Liver (tissue), 9 donors: ENCODE data around the gene STUM. TPM values are rescaled to one million over a fixed set of nuclear protein-coding genes. Genes with fewer than 3 reads are reported as not detected.

Experiments used
- DNase-seq: peaks from one replicate; pipeline ENCODE4 v3.0.0-alpha.2; 2017; ENCODE audit warnings: low spot score
- H3K27ac ChIP-seq, 2 donors: one replicate each; pipeline ENCODE4 v1.7.0; 2013; ENCODE audit warnings: inconsistent platforms in 2 of 2, low read length in 2 of 2, control low read depth in 1 of 2, low read depth in 1 of 2, mild to moderate bottlenecking in 1 of 2
- H3K27me3 ChIP-seq, 4 donors: one replicate each; pipeline versions ENCODE4 v1.6.1 to v1.7.0; 2013; ENCODE audit warnings: low read length in 3 of 4, inconsistent platforms in 1 of 4, mild to moderate bottlenecking in 1 of 4, moderate library complexity in 1 of 4; ENCODE audit not compliant: control insufficient read depth in 4 of 4, insufficient read depth in 4 of 4
- H3K36me3 ChIP-seq, 4 donors: one replicate each; pipeline versions ENCODE4 v1.6.1 to v1.7.0; 2013; ENCODE audit warnings: low read length in 3 of 4, mild to moderate bottlenecking in 3 of 4, low read depth in 1 of 4, moderate library complexity in 1 of 4; ENCODE audit not compliant: control insufficient read depth in 4 of 4, insufficient read depth in 3 of 4
- H3K4me1 ChIP-seq, 4 donors: one replicate each; pipeline versions ENCODE4 v1.6.1 to v1.7.0; 2013; ENCODE audit warnings: low read length in 3 of 4, mild to moderate bottlenecking in 3 of 4, moderate library complexity in 1 of 4; ENCODE audit not compliant: control insufficient read depth in 4 of 4, insufficient read depth in 4 of 4
- H3K4me3 ChIP-seq, 3 donors: one replicate each; pipeline versions ENCODE4 v1.6.1 to v1.7.0; 2013; ENCODE audit warnings: low read length in 3 of 3, control low read depth in 1 of 3, low read depth in 1 of 3, mild to moderate bottlenecking in 1 of 3
- H3K9ac ChIP-seq, 2 donors: one replicate each; pipeline ENCODE4 v1.7.0; 2013; ENCODE audit warnings: low read length in 2 of 2, mild to moderate bottlenecking in 2 of 2, moderate library complexity in 2 of 2, control low read depth in 1 of 2, low read depth in 1 of 2
- H3K9me3 ChIP-seq, 4 donors: one replicate each; pipeline versions ENCODE4 v1.6.1 to v1.7.0; 2013; ENCODE audit warnings: low read length in 3 of 4; ENCODE audit not compliant: control insufficient read depth in 4 of 4
- CTCF ChIP-seq: fragments of 150-350 bp; IDR thresholded peaks from 2 replicates; pipeline ENCODE4 v1.5.1; 2017; ENCODE audit warnings: improper control_type of control experiment, low read depth, low read length; ENCODE audit not compliant: missing input control
- EGR1 ChIP-seq, 2 donors: IDR thresholded peaks; 2 replicates each; pipeline ENCODE4 v1.6.1; 2016 to 2018; ENCODE audit warnings: antibody characterized with exemption in 2 of 2, low read depth in 2 of 2
- GABPA ChIP-seq, 2 donors: IDR thresholded peaks in 1 of 2; conservative IDR thresholded peaks in 1 of 2; 2 replicates each; pipeline ENCODE4 v1.6.1; 2016; ENCODE audit warnings: antibody characterized with exemption in 2 of 2, mild to moderate bottlenecking in 1 of 2, moderate library complexity in 1 of 2
- HNF4A ChIP-seq, 2 donors: conservative IDR thresholded peaks; 2 replicates each; pipeline ENCODE4 v1.6.1; 2016; ENCODE audit warnings: antibody characterized with exemption in 2 of 2, mild to moderate bottlenecking in 2 of 2
- HNF4G ChIP-seq: IDR thresholded peaks from 2 replicates; pipeline ENCODE4 v1.6.1; 2016; ENCODE audit warnings: antibody characterized with exemption
- JUND ChIP-seq, 2 donors: IDR thresholded peaks; 2 replicates each; pipeline ENCODE4 v1.6.1; 2016; ENCODE audit warnings: antibody characterized with exemption in 2 of 2
- MAX ChIP-seq: IDR thresholded peaks from 2 replicates; pipeline ENCODE4 v1.6.1; 2016; ENCODE audit warnings: antibody characterized with exemption
- NR2F2 ChIP-seq: IDR thresholded peaks from 2 replicates; pipeline ENCODE4 v1.6.1; 2016; ENCODE audit warnings: antibody characterized with exemption
- RAD21 ChIP-seq, 2 donors: IDR thresholded peaks; 2 replicates each; pipeline ENCODE4 v1.6.1; 2016; ENCODE audit warnings: antibody characterized with exemption in 2 of 2, mild to moderate bottlenecking in 2 of 2
- REST ChIP-seq: IDR thresholded peaks from 2 replicates; pipeline ENCODE4 v1.6.1; 2016; ENCODE audit warnings: antibody characterized with exemption, mild to moderate bottlenecking
- RXRA ChIP-seq, 2 donors: IDR thresholded peaks; 2 replicates each; pipeline ENCODE4 v1.6.1; 2017 to 2018; ENCODE audit warnings: antibody characterized with exemption in 2 of 2, mild to moderate bottlenecking in 1 of 2
- SP1 ChIP-seq: IDR thresholded peaks from 2 replicates; pipeline ENCODE4 v1.6.1; 2018; ENCODE audit warnings: antibody characterized with exemption, mild to moderate bottlenecking
- TAF1 ChIP-seq: conservative IDR thresholded peaks from 2 replicates; pipeline ENCODE4 v1.6.1; 2016; ENCODE audit warnings: antibody characterized with exemption, mild to moderate bottlenecking
- YY1 ChIP-seq: IDR thresholded peaks from 2 replicates; pipeline ENCODE4 v1.6.1; 2016; ENCODE audit warnings: antibody characterized with exemption, mild to moderate bottlenecking
- ZBTB33 ChIP-seq: IDR thresholded peaks from 2 replicates; pipeline ENCODE4 v1.6.1; 2016; ENCODE audit warnings: antibody characterized with exemption
- WGBS: extraction: QIAGEN DNeasy Blood & Tissue Kit; methylation state at CpG from one replicate; pipeline ENCODE4 v1.1.7; 2013; 5-methylcytosine and 5-hydroxymethylcytosine counted together
- polyA plus RNA-seq, 2 donors: library from polyadenylated mRNA; stranded (reverse) in 1 of 2; unstranded in 1 of 2; fragments of 200-250 nt in 1 of 2; fragments of >200 nt in 1 of 2; fragmentation: Nextera tagmentation in 1 of 2; extraction: Ambion mirVana in 1 of 2; gene quantifications; one replicate each; pipeline versions ENCODE4 v1.2.1 to v1.2.3, GENCODE V29; 2013 to 2015
- total RNA-seq, 2 donors: library from RNA; depleted of rRNA; stranded (reverse); fragments of >200 nt; gene quantifications; one replicate each; pipeline ENCODE4 v1.2.3, GENCODE V29; 2014
- donor health status: healthy.
- donor health status: healthy.
- donor health status: healthy.
- donor health status: healthy.
- donor health status: healthy.

The STUM gene
- total and polyA plus RNA-seq, 4 donors, result 0.03 to 0.14 (median 0.07) TPM

GRCh38 chr1:226651732-226652105, 103.2 kb downstream of the STUM start:
- TF ChIP-seq ZBTB33 (no peak), TAF1 (no peak), HNF4A (conservative IDR thresholded peaks at IDR 0.05) (no peak), NR2F2 (no peak), JUND (IDR thresholded peaks at IDR 0.05) (no peak), GABPA (IDR thresholded peaks at IDR 0.05 in 1 of 2, conservative IDR thresholded peaks at IDR 0.05 in 1 of 2) (no peak), MAX (no peak), RXRA (IDR thresholded peaks at IDR 0.05) (no peak), SP1 (no peak), REST (no peak), RAD21 (IDR thresholded peaks at IDR 0.05) (no peak), YY1 (no peak), CTCF (no peak), EGR1 (IDR thresholded peaks at IDR 0.05; ENCODE audit: low read depth in 2 of 2) (no peak)
- Histone ChIP-seq H3K36me3 (peaks cover 0 to 3% (median 0%) of the 10 kb centered on the region in 4 donors), H3K4me3 (no peak overlapping the region), H3K9ac (no peak overlapping the region), H3K4me1 (peaks cover 0 to 16% (median 1%) of the 10 kb centered on the region in 4 donors), H3K27me3 (no peaks in the 10 kb centered on the region), H3K27ac (no peak overlapping the region), H3K9me3 (no peaks in the 10 kb centered on the region)
- WGBS, result 86% methylated on average over 4 of the region's 4 CpGs
- no peak for DNase-seq

GRCh38 chr1:226652613-226653012, 104.0 kb downstream of the STUM start:
- H3K9ac ChIP-seq, result no peak overlapping the region
- 89% methylated on average over 6 of the region's 6 CpGs for WGBS
- H3K9me3 ChIP-seq, result no peaks in the 10 kb centered on the region
- no peaks in the 10 kb centered on the region for H3K27me3 ChIP-seq
- no peak for DNase-seq
- peaks cover 0 to 16% (median 1%) of the 10 kb centered on the region in 4 donors for H3K4me1 ChIP-seq
- H3K36me3 ChIP-seq, result no peaks in the 10 kb centered on the region
- H3K4me3 ChIP-seq, result no peak overlapping the region
- no peak overlapping the region for H3K27ac ChIP-seq
- TF ChIP-seq SP1 (no peak), REST (no peak), EGR1 (IDR thresholded peaks at IDR 0.05; ENCODE audit: low read depth in 2 of 2) (no peak), CTCF (no peak), RAD21 (IDR thresholded peaks at IDR 0.05) (no peak), HNF4G (no peak), ZBTB33 (no peak), MAX (no peak)
